Activated T-helper 2 cell treated with anti-CD3 and anti-CD28 coated beads, Interferon-gamma antibody, Interleukin-2, Interleukin-4, amounts not matched to agents 10 μg/mL and 5 μg/mL and 100 μg/mL, durations not matched to agents 14 hours and 24 hours and 36 hours (primary cell): Measurements from ENCODE around the gene MLLT10. TPM values are rescaled to one million over a fixed set of nuclear protein-coding genes. Genes with fewer than 3 reads are reported as not detected.
"Not testable (repeated sequence)": the region's sequence is repeated elsewhere in the genome, so short reads cannot be mapped to it uniquely, and the experiment has no call there.

Experiments used
- DNase-seq: peaks from one replicate; pipeline ENCODE4 v3.0.0; 2021; ENCODE audit warnings: low spot score
- H3K27ac Mint-ChIP-seq: one replicate; pipeline ENCODE4 v1.8.0; 2021; ENCODE audit warnings: mixed read lengths
- H3K27me3 Mint-ChIP-seq: one replicate; pipeline ENCODE4 v1.8.0; 2021; ENCODE audit warnings: low read depth, mixed read lengths
- H3K36me3 Mint-ChIP-seq: one replicate; pipeline ENCODE4 v1.8.0; 2021; ENCODE audit warnings: low read depth, mixed read lengths
- H3K4me1 Mint-ChIP-seq: one replicate; pipeline ENCODE4 v1.8.0; 2021; ENCODE audit warnings: low read depth, mixed read lengths
- H3K4me3 Mint-ChIP-seq: one replicate; pipeline ENCODE4 v1.8.0; 2021; ENCODE audit warnings: low read depth, mild to moderate bottlenecking, moderate library complexity, mixed read lengths
- H3K9me3 Mint-ChIP-seq: one replicate; pipeline ENCODE4 v1.8.0; 2021; ENCODE audit warnings: mixed read lengths
- intact Hi-C: fragments of 100-400 bp; cut with micrococcal nuclease; formaldehyde crosslinking; loops from one replicate; pipeline ENCODE4 v1.15.1; 2023
- total RNA-seq: library from RNA; stranded (reverse); gene quantifications from 2 replicates; pipeline ENCODE4 v1.2.3, GENCODE V29; 2022

MLLT10 gene
- total RNA-seq, 1 donor from 2014 or later = 47.4 TPM

- H3K27me3 Mint-ChIP-seq = no peaks in the 10 kb centered on the region
- peaks cover 29% of the 10 kb centered on the region for H3K4me1 Mint-ChIP-seq
- intact Hi-C loops = no loop called here
- no peak overlapping the region for H3K27ac Mint-ChIP-seq
- H3K9me3 Mint-ChIP-seq = no peaks in the 10 kb centered on the region
- H3K36me3 Mint-ChIP-seq = peaks cover 61% of the 10 kb centered on the region
- no peak overlapping the region for H3K4me3 Mint-ChIP-seq
- DNase-seq = no peak
Observed at GRCh38 chr10:21626457-21627161, 92.6 kb downstream of the MLLT10 start.

GRCh38 chr10:21627331-21627730 is 93.3 kb downstream of the MLLT10 start:
- Mint-ChIP-seq H3K9me3 (no peaks in the 10 kb centered on the region), H3K27ac (no peak overlapping the region), H3K4me3 (no peak overlapping the region), H3K4me1 (peaks cover 30% of the 10 kb centered on the region), H3K36me3 (peaks cover 66% of the 10 kb centered on the region), H3K27me3 (no peaks in the 10 kb centered on the region)
- intact Hi-C loops = no loop called here
- DNase-seq = no peak

- DNase-seq = no peak
- Mint-ChIP-seq H3K36me3 (peaks cover 59% of the 10 kb centered on the region), H3K9me3 (no peaks in the 10 kb centered on the region)
Observed at GRCh38 chr10:21628023-21628422, 94.0 kb downstream of the MLLT10 start.

GRCh38 chr10:21628645-21629044 is 94.6 kb downstream of the MLLT10 start:
- H3K4me3 Mint-ChIP-seq, H3K27ac Mint-ChIP-seq, H3K9me3 Mint-ChIP-seq, H3K27me3 Mint-ChIP-seq, DNase-seq, intact Hi-C loops: not testable (repeated sequence)
- H3K4me1 Mint-ChIP-seq = peaks cover 30% of the 10 kb centered on the region
- peaks cover 59% of the 10 kb centered on the region for H3K36me3 Mint-ChIP-seq

More at GRCh38 chr10:21628023-21628422, 94.0 kb downstream of the MLLT10 start:
- H3K27ac Mint-ChIP-seq = no peak overlapping the region
- H3K4me3 Mint-ChIP-seq = no peak overlapping the region
- intact Hi-C loops = no loop called here
- no peaks in the 10 kb centered on the region for H3K27me3 Mint-ChIP-seq
- peaks cover 30% of the 10 kb centered on the region for H3K4me1 Mint-ChIP-seq

- Mint-ChIP-seq H3K4me1 (peaks cover 6% of the 10 kb centered on the region), H3K9me3 (no peaks in the 10 kb centered on the region), H3K36me3 (peaks cover 50% of the 10 kb centered on the region), H3K4me3 (no peak overlapping the region), H3K27me3 (no peaks in the 10 kb centered on the region), H3K27ac (peak overlapping the region; percentile 2)
- DNase-seq = no peak
- intact Hi-C loops = no loop called here
Observed at GRCh38 chr10:21634599-21635365, 100.8 kb downstream of the MLLT10 start.

- DNase-seq = no peak
- Mint-ChIP-seq H3K4me1 (peaks cover 2% of the 10 kb centered on the region), H3K9me3 (no peaks in the 10 kb centered on the region), H3K36me3 (peaks cover 37% of the 10 kb centered on the region), H3K4me3 (no peak overlapping the region), H3K27ac (no peak overlapping the region), H3K27me3 (no peaks in the 10 kb centered on the region)
- intact Hi-C loops = no loop called here
Observed at GRCh38 chr10:21637795-21638194, 103.8 kb downstream of the MLLT10 start.

GRCh38 chr10:21638681-21639080 is 104.6 kb downstream of the MLLT10 start:
- intact Hi-C loops = no loop called here
- DNase-seq = no peak
- no peak overlapping the region for H3K27ac Mint-ChIP-seq
- H3K4me3 Mint-ChIP-seq = no peak overlapping the region
- H3K9me3 Mint-ChIP-seq = no peaks in the 10 kb centered on the region
- H3K36me3 Mint-ChIP-seq = peaks cover 38% of the 10 kb centered on the region
- peaks cover 2% of the 10 kb centered on the region for H3K4me1 Mint-ChIP-seq
- H3K27me3 Mint-ChIP-seq = no peaks in the 10 kb centered on the region

GRCh38 chr10:21648040-21648439 is 114.0 kb downstream of the MLLT10 start:
- no peak overlapping the region for H3K27ac Mint-ChIP-seq
- intact Hi-C loops = no loop called here
- H3K27me3 Mint-ChIP-seq = no peaks in the 10 kb centered on the region
- peaks cover 39% of the 10 kb centered on the region for H3K36me3 Mint-ChIP-seq
- H3K9me3 Mint-ChIP-seq = no peaks in the 10 kb centered on the region
- H3K4me3 Mint-ChIP-seq = no peak overlapping the region
- no peak for DNase-seq
- peaks cover 17% of the 10 kb centered on the region for H3K4me1 Mint-ChIP-seq

- Mint-ChIP-seq H3K4me3 (no peak overlapping the region), H3K27me3 (no peaks in the 10 kb centered on the region), H3K4me1 (peaks cover 13% of the 10 kb centered on the region), H3K36me3 (peaks cover 33% of the 10 kb centered on the region), H3K27ac (peak overlapping the region; percentile 85), H3K9me3 (no peaks in the 10 kb centered on the region)
- intact Hi-C loops = no loop called here
- DNase-seq = no peak
Observed at GRCh38 chr10:21649454-21649872, 115.4 kb downstream of the MLLT10 start.

GRCh38 chr10:21650353-21650752 is 116.3 kb downstream of the MLLT10 start:
- H3K36me3 Mint-ChIP-seq = peaks cover 29% of the 10 kb centered on the region
- DNase-seq = no peak
- intact Hi-C loops = no loop called here
- no peak overlapping the region for H3K4me3 Mint-ChIP-seq
- no peak overlapping the region for H3K27ac Mint-ChIP-seq
- H3K27me3 Mint-ChIP-seq = no peaks in the 10 kb centered on the region
- H3K9me3 Mint-ChIP-seq = no peaks in the 10 kb centered on the region
- peaks cover 13% of the 10 kb centered on the region for H3K4me1 Mint-ChIP-seq

- H3K27ac Mint-ChIP-seq = no peak overlapping the region
- H3K4me1 Mint-ChIP-seq = peaks cover 4% of the 10 kb centered on the region
- no peaks in the 10 kb centered on the region for H3K9me3 Mint-ChIP-seq
- no peaks in the 10 kb centered on the region for H3K36me3 Mint-ChIP-seq
- intact Hi-C loops = no loop called here
- DNase-seq = no peak
- no peaks in the 10 kb centered on the region for H3K27me3 Mint-ChIP-seq
- H3K4me3 Mint-ChIP-seq = no peak overlapping the region
Observed at GRCh38 chr10:21655236-21655635, 121.2 kb downstream of the MLLT10 start.

GRCh38 chr10:21655687-21656086 is 121.7 kb downstream of the MLLT10 start:
- Mint-ChIP-seq H3K27me3 (no peaks in the 10 kb centered on the region), H3K4me1 (peaks cover 4% of the 10 kb centered on the region), H3K36me3 (no peaks in the 10 kb centered on the region), H3K4me3 (no peak overlapping the region), H3K27ac (no peak overlapping the region), H3K9me3 (no peaks in the 10 kb centered on the region)
- no peak for DNase-seq
- intact Hi-C loops = no loop called here

GRCh38 chr10:21661087-21661486 is 127.1 kb downstream of the MLLT10 start:
- intact Hi-C loops = no loop called here
- no peak for DNase-seq
- H3K27ac Mint-ChIP-seq = no peak overlapping the region
- H3K9me3 Mint-ChIP-seq = no peaks in the 10 kb centered on the region
- no peaks in the 10 kb centered on the region for H3K27me3 Mint-ChIP-seq
- peaks cover 22% of the 10 kb centered on the region for H3K4me1 Mint-ChIP-seq
- no peak overlapping the region for H3K4me3 Mint-ChIP-seq
- H3K36me3 Mint-ChIP-seq = peaks cover 4% of the 10 kb centered on the region
